ENCODE measurements around the gene SDR42E2. TPM values are rescaled to one million over a fixed set of nuclear protein-coding genes. Genes with fewer than 3 reads are reported as not detected.

The SDR42E2 gene
- total and polyA plus RNA-seq, 10 of the 15 experiments (the other 5 are each of a cell fraction or from before 2014, with no cell fraction given), result 0.01 to 0.09 (median 0.08) TPM; not detected in 4

DNA sequence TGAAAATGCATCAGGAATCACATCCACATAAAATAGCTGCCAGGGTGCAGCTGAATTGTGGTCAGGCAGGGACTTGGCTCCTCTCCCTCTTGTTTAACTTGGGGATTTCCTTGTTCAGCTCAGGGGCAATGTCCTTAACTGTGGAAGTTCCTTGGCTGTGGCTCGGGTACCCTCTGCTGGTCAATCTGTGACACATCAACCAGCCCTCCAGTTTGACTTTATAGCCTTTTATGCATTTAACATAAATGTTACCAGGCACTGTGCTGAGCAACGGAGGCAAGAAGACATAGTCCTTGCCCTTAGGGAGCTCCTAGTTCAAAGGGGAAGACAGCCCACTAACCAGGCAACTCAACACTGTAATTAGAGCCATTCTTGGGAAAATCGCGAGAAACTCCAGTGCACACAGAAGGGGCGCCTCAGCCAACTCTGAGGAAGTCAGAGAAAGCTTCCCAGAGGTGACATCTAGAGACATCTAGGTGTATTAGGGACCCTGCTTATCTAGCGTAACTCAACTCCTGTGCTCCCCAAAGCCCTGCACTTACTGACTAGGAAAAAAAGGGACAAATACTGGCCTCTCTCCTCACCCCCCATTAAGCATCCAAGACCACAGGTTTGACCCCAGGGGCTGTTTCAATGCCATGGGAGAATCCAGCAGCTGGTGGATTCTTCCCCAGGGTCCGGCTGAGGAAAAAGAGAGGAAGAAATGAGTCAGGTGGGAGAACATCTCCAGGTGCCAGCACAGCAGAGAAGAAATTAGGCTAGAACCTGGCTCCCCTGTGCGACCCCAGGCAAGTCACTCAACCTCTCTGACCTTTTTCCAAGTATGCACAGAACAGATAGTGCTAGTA is 26.5 kb downstream of the SDR42E2 start (continued):
- TF ChIP-seq, protein P1, sequence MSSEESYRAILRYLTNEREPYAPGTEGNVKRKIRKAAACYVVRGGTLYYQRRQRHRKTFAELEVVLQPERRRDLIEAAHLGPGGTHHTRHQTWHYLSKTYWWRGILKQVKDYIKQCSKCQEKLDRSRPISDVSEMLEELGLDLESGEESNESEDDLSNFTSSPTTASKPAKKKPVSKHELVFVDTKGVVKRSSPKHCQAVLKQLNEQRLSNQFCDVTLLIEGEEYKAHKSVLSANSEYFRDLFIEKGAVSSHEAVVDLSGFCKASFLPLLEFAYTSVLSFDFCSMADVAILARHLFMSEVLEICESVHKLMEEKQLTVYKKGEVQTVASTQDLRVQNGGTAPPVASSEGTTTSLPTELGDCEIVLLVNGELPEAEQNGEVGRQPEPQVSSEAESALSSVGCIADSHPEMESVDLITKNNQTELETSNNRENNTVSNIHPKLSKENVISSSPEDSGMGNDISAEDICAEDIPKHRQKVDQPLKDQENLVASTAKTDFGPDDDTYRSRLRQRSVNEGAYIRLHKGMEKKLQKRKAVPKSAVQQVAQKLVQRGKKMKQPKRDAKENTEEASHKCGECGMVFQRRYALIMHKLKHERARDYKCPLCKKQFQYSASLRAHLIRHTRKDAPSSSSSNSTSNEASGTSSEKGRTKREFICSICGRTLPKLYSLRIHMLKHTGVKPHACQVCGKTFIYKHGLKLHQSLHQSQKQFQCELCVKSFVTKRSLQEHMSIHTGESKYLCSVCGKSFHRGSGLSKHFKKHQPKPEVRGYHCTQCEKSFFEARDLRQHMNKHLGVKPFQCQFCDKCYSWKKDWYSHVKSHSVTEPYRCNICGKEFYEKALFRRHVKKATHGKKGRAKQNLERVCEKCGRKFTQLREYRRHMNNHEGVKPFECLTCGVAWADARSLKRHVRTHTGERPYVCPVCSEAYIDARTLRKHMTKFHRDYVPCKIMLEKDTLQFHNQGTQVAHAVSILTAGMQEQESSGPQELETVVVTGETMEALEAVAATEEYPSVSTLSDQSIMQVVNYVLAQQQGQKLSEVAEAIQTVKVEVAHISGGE (CRISPR knock-in tag; IDR thresholded peaks at IDR 0.05), result no peak
- TF ChIP-seq, protein P2, sequence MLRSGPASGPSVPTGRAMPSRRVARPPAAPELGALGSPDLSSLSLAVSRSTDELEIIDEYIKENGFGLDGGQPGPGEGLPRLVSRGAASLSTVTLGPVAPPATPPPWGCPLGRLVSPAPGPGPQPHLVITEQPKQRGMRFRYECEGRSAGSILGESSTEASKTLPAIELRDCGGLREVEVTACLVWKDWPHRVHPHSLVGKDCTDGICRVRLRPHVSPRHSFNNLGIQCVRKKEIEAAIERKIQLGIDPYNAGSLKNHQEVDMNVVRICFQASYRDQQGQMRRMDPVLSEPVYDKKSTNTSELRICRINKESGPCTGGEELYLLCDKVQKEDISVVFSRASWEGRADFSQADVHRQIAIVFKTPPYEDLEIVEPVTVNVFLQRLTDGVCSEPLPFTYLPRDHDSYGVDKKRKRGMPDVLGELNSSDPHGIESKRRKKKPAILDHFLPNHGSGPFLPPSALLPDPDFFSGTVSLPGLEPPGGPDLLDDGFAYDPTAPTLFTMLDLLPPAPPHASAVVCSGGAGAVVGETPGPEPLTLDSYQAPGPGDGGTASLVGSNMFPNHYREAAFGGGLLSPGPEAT (IDR thresholded peaks at IDR 0.05; ENCODE audit: low read depth), result peak; percentile 70; the same call in 1 of the 2 replicates
- TF ChIP-seq MYC (IDR thresholded peaks at IDR 0.05; ENCODE audit: insufficient read depth, insufficient read length, insufficient replicate concordance, low read length, severe bottlenecking) (no peak), ZNF622 (IDR thresholded peaks at IDR 0.05) (no peak), MEF2A (IDR thresholded peaks at IDR 0.05; ENCODE audit: insufficient read depth, low read depth, low read length) (no peak), STAT1 (conservative IDR thresholded peaks at IDR 0.05) (peak; percentile 76; the same call in 1 of the 2 replicates), PAX5 (IDR thresholded peaks at IDR 0.05; ENCODE audit: borderline replicate concordance, low read depth, low read length) (no peak), CBX3 (IDR thresholded peaks at IDR 0.05; ENCODE audit: borderline replicate concordance, low read depth) (no peak), KAT2A (conservative IDR thresholded peaks at IDR 0.05; ENCODE audit: control insufficient read depth, low read depth, low read length) (no peak), NBN (IDR thresholded peaks at IDR 0.05) (peak; percentile 43), NFYB (IDR thresholded peaks at IDR 0.05; ENCODE audit: insufficient read depth, low read depth, low read length) (no peak), SUZ12 (IDR thresholded peaks at IDR 0.05; ENCODE audit: unreplicated experiment) (no peak), FOXK2 (IDR thresholded peaks at IDR 0.05) (no peak)
- TF ChIP-seq, protein P3, sequence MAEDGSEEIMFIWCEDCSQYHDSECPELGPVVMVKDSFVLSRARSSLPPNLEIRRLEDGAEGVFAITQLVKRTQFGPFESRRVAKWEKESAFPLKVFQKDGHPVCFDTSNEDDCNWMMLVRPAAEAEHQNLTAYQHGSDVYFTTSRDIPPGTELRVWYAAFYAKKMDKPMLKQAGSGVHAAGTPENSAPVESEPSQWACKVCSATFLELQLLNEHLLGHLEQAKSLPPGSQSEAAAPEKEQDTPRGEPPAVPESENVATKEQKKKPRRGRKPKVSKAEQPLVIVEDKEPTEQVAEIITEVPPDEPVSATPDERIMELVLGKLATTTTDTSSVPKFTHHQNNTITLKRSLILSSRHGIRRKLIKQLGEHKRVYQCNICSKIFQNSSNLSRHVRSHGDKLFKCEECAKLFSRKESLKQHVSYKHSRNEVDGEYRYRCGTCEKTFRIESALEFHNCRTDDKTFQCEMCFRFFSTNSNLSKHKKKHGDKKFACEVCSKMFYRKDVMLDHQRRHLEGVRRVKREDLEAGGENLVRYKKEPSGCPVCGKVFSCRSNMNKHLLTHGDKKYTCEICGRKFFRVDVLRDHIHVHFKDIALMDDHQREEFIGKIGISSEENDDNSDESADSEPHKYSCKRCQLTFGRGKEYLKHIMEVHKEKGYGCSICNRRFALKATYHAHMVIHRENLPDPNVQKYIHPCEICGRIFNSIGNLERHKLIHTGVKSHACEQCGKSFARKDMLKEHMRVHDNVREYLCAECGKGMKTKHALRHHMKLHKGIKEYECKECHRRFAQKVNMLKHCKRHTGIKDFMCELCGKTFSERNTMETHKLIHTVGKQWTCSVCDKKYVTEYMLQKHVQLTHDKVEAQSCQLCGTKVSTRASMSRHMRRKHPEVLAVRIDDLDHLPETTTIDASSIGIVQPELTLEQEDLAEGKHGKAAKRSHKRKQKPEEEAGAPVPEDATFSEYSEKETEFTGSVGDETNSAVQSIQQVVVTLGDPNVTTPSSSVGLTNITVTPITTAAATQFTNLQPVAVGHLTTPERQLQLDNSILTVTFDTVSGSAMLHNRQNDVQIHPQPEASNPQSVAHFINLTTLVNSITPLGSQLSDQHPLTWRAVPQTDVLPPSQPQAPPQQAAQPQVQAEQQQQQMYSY (CRISPR knock-in tag; IDR thresholded peaks at IDR 0.05), result no peak
- TF ChIP-seq, protein P4, sequence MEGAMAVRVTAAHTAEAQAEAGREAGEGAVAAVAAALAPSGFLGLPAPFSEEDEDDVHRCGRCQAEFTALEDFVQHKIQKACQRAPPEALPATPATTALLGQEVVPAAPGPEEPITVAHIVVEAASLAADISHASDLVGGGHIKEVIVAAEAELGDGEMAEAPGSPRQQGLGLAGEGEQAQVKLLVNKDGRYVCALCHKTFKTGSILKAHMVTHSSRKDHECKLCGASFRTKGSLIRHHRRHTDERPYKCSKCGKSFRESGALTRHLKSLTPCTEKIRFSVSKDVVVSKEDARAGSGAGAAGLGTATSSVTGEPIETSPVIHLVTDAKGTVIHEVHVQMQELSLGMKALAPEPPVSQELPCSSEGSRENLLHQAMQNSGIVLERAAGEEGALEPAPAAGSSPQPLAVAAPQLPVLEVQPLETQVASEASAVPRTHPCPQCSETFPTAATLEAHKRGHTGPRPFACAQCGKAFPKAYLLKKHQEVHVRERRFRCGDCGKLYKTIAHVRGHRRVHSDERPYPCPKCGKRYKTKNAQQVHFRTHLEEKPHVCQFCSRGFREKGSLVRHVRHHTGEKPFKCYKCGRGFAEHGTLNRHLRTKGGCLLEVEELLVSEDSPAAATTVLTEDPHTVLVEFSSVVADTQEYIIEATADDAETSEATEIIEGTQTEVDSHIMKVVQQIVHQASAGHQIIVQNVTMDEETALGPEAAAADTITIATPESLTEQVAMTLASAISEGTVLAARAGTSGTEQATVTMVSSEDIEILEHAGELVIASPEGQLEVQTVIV (IDR thresholded peaks at IDR 0.05; ENCODE audit: borderline replicate concordance, partially characterized antibody), result no peak

Measured in GM12878 (cell line).